NCI-H524 treated with DMSO at 0.1 percent for 48 hours (cell line): ENCODE results near the gene CYBA.
"Not testable (repeated sequence)": the region's sequence is repeated elsewhere in the genome, so short reads cannot be mapped to it uniquely, and the experiment has no call there.

Experiments used
- DNase-seq: peaks from one replicate; lab custom pipeline; 2025; lab: John Stamatoyannopoulos, UW

CYBA gene

DNA sequence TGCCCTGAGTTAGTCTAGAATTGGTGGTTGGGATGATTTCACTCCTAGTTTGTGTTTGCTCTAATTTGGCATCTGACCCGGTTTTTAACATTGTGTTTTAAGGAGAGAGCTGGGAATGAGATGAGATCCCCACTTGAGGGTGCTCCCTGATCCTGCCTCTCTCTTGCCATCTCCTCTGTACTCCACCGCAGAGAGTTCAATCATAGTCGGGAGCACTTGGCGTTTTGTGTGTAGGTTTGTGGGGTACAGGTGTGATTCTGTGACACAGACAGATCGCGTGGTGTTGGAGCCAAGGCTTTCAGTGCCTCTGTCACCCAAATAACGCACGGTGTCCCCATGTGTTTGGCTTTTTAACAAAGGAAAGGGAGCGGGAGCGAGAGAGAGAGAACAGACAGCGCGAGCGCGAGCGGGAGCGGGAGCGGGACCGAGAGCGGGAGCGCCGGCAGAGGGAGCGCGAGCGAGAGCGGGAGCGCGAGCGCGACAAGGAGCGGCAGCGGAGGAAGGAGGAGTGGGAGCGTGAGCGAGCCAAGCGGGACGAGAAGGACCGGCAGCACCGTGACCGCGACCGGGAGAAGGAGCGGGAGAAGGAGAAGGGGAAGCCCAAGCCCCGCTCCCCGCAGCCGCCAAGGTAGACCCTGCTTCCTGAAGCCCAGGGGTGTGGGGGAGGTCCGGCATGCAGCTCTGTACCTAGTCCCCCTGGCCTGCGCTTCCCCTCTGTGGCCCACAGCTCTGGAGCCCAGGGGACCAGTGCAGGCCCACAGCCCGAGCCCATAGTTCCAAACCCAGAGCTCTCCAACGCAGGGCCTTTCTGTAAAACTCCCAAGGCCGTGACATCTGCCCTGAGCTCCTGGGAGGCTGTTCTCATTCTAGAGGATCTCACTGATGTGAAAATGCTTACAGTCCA lies 39.7 kb downstream of the CYBA start:
- no peak for DNase-seq

DNA sequence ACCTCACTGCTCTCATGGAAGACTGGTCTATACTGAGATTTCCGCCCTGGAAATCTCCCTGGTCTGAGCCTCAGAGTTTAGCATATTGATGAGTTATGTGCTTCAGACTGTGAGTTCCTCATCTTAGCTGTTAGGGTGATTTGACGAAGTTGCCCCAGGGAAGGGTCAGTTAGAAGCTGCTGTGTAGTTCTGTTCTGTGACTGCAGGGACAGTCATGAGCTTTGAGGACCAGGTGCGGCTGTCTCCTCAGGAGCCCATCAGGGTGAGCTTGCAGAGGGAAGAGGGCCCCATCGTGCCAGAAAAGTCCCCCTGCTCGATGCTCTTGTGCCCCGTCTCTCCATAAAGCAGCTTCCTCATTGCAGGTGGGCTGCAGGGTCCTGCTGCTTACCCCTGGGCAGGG lies 40.8 kb downstream of the CYBA start:
- DNase-seq: no peak

DNA sequence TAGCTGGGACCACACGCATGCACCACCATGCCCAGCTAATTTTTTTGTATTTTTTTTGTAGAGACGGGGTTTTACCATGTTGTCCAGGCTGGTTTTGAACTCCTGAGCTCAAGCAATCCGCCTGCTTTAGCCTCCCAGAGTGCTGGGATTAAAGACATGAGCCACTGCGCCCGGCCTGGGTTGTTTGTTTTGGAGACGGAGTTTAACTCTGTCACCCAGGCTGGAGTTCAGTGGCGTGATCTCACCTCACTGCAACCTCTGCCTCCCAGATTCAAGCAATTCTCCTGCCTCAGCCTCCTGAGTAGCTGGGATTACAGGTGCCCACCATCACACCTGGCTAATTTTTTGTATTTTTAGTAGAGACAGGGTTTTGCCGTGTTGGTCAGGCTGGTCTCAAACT lies 41.4 kb downstream of the CYBA start:
- not testable (repeated sequence) for DNase-seq

DNA sequence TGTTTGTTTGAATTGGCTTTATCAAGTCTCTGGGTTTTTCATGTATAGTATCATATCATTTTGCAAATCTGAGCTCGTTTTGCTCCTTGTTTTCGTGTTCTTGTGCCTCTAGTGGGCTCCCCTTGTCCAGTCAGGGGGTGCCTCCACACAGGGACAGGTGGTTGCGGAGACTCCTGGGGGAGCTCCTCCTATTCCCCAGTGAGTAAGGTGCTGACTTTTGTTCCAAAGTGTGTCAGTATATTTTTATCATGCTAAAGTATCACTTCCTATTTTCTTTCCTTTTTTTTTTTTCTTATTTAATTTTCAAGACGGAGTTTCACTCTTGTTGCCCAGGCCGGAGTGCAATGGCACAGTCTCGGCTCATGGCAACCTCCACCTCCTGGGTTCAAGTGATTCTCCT lies 42.8 kb downstream of the CYBA start:
- DNase-seq: no peak

DNA sequence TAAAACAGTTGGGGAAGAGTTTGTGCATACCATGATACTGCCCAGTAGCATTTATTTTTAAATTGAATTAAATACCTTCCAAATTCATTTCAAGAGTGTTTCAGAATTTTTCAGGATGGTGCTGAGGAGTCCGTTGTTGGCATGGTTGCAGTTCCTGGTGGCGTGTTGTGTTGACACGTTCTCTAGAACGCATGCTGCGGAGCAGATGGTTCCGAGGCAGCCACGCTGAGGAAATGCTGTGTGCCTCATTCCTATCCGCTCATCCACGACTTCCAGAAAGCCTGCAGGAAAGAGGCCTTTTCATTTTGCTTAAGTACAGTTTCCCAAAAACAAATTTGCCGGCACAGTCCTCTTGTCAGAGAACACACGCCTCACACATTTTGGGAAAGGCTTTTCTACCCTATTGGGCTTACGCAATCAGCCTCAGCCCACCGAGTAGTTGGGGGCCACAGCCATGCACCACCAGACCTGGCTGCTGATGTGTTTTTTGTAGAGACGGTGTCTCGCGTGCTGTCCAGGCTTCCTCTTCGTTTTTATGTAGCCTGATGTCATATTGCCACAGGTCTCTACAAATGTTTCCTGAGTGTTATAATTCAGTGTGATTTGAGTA lies 44.6 kb downstream of the CYBA start:
- DNase-seq: no peak

DNA sequence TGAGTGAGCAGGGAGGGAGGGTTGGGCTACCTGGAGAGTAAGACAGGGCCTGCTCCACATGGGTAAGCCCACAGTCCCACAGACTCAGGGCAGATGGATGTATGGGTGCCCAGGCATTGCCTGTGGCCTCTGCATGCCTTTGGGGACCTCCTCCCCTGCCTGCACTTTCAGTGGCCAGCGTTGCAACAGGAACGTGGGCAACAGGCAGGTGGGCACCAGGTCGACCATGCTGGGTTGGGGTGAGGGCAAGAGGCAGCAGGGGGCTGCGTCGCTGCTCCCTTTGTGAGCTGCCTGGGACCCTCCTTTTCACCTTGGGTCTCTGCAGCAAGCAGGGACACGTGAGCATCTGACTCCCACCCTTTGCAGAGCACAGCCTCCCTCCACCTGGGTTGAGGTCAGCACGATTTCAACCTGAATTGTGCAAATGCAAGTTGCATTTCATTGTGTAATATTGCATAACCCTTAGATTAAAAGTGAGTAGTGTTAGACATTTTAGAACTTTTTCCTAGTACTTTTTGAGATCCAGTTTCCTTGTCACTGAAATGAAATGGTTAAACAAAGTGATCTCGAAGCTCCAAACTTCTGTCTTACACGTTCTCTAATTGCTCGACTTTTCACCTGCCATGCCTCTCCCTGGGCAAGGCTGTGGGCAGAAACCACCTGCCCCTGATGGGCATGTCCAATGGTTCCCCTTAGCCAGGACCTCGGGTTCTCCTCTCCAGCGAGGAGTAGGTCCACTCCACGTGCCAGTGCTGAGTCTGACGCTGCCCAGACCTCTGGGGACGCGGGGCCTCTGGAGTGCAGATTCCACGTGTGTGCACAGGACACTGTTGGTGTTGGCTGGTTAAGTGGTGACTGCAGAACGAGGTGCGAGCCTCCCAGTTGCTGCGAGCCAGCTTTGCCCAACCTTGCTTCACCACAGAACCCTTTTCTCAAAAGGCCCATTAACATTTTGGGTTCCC lies 45.4 kb downstream of the CYBA start:
- no peak for DNase-seq

DNA sequence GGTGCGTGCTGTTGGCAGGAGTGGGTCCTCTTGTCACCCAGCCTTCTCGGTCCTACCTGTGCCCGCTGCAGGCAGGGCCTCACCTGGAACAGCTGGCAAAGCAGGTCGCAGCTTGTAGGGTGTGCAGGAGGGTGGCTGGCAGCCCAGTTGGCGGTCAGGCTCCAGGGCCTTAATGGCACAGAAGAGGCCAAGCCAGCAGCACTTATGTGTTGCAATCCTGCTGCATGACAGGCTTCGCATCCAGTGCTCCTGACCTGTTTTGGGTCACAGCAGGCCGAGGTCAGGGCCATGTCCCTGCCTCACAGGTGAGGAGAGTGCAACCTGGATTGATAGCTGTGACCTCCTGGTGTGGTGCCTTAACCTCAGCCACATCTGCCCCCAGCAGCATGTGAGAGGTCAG lies 48.8 kb downstream of the CYBA start:
- no peak for DNase-seq

DNA sequence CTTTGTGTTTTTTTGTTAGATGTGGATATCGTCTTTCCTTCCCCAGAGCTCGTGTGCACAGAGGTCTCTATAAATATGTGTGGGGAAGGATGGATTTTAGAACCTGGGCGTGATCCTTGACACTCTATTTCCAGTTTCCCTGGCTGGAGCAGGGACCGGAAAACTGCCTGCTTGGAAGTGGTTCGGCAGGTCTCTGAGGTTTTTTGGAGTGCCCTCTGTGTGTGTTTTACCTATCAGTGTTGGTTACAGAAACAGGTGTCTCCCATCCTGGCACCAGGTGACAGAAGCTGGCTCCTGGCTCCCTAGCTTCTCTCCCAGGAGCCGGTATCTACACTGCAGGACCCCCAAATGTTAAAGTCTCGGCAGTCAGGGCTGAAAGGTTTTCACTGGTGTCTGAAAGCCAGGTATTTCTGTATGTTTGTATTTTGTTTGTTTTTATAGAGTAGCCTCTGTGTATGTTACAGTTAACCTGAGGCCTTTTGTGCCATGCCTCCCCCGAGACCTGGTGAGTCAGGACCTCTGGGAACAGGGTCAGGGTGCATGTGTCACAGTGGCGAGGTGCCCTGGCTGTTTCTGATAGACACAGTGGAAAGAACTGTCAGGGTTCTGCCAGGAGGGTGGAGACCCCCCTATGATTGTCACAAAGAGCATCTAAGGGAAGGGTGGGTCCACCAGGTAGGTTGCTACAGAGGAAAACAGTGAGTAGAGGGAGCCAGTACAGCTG lies 49.4 kb downstream of the CYBA start:
- no peak for DNase-seq

DNA sequence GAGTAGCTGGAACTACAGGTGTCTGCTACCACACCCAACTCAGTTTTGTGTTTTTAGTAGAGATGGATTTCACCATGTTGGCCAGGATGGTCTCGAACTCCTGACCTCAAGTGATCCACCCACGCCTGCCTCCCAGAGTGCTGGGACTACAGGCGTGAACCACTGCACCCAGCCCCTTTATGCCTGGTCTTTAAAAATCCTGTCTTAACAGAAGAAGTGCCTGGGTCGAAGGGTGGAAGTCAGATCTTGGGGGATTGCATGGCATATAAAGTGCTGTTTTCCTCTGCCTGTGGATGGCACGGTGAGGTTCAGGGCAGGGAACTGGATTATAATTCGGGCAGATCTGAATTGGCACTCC lies 50.3 kb downstream of the CYBA start:
- DNase-seq: no peak

DNA sequence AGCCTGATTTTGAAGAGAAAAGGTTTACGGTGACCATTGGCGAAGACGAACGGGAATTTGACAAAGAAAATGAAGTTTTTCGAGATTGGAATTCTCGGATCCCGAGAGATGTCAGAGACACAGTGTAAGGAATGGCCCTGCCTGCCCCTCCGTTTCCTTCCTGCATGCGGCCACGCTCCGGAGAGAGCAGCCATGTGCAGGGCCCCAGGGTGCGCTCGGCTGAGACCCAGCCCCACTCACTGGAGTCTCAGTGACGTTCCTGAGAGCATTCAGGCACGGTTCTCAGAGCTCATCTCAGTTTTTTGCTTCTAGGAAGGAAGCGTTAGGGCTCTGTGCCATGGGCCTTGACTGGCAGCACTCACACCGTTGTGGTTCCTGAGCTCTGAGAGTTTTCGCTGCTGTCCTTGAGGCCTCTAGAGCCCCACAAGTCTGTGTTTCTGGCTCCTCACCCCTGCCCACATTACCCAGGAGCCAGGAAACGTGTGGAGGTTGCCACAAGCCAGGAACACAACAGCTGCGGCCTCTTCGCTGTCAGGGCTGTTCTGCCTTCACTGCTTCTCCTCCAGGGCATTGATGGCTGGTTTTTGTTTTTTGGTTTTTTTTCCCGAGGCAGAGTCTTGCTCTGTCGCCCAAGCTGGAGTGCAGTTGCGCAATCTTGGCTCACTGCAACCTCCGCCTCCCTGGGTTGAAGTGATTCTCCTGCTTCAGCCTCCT lies 50.9 kb downstream of the CYBA start:
- DNase-seq: no peak

DNA sequence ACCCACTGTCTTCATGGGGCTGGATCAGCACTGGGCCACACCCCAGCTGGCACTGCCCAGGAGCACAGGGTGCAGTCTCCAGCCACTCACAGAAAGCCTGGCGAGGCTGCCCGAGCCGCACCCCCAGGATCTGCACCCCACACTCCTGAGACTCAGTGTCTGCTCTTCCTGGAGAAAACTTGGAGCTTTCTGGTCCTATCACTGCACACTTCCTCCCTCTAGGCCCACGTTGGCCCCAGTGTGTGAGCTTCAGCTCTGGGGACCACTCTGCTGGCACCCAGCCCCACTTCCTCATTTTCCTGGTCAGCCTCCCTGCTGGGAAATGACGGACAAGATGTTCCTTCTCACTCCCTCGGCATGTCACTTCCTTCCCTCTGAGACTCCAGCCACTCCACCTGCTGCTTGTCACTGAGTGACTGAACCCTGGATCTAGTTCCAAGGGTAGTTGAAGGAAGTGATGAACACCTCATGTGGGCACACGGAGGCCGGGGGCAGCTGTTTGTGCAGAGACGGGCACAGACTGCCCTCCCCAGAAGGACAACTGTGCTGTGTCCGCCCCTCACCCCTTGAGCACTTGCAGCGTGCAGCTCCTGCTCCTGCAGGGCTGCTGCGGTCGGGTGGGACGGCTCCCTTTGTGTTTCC lies 51.6 kb downstream of the CYBA start:
- no peak for DNase-seq

DNA sequence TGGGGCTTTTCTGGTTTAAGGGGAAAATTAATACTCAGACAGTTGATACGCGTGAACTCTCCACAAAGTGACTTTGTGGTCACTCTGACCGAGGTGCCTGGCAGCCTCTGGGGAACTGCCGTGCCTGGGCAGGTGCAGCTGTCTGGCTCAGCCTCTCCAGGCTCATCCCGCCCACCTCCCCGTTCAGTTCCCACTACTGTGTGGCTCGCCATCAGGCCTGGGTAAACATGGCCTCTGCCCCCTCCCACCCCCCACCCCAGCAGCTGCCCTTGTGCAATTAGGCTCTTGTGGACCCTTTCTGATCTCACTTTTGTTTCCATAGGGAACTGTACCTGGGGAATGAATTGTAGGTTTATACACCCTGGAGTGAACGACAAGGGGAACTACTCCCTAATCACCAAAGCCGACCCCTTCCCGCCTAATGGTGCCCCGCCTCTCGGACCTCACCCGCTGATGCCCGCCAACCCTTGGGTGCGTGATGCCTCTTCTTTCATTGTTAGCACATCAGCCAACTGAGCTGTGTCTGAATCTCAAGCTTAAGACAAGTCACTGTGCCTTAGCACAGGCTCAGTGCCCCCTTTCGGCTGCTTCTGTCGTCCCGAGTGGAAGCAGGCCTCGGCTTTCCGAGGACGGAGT lies 52.9 kb downstream of the CYBA start:
- DNase-seq: no peak

DNA sequence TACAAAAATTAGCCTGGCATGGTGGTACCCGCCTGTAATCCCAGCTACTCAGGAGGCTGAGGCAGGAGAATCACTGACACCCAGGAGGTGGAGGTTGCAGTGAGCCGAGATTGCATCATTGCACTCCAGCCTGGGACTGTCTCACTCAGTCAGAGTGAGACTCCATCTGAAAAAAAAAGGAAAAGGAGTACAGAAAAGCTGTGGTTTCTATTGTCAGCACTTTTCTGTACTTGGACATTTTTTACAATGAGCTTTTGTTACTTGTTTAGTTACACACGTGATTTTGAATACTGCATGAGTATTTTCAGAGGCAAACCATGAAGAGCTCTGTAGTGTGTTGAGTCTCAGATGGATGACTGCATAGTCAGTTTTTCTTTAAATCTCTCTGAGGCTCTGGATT lies 54.4 kb downstream of the CYBA start:
- DNase-seq: no peak

DNA sequence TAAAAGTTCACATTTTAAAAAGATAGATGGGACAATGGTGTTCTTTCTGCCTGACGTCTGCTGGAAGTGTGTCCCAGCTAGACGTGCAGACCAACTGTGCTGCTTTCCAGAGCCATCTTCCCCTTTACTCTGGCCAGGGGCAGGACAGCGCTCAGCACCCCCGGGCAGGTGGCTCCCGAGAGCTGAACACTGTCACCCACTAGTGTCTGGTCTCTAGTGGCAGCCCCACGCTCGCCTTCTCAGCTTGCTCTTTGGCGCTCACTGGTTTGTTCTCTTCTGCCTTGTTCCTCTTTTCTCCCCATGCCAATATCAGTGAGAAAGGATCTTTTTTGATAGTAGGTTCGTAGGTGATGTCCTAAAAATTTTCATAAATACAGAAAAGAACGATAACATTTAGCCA lies 54.9 kb downstream of the CYBA start:
- DNase-seq: no peak

DNA sequence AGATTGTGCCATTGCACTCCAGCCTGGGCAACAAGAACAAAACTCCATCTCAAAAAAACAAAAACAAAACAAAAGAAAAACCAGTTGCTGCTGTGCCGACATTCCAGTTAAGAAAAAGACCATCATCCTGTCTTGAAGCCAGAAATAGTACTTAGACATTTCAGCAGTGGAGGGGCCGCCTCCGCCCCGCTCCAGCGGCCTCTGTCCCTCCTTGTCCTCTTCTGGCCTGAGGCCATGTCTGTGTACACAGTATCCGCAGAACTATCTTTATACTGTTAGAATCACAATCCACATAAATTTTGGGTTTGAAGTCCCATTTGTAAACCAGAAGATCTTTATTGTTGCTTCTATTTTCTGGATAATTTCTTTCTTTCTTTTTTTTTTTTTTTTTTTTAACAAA lies 55.8 kb downstream of the CYBA start:
- DNase-seq: no peak

DNA sequence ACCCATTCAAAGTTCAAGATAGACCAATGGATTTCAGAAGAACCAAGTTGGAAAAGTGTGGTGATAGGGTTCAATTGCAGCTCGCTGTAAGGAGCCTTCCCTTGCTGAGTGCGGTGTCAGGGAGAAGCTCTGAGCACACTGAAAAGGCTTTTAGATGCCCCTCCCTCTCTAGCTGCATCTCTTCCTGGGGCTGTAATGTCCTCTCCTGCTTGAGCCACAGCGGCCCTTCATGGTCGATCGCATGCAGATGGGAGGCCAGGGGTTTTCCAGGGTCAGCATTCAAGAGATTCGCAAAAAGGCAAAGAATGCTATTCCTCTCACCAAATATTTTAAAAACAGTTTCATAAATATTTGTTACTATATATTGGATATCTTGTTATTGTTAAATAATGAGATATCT lies 56.9 kb downstream of the CYBA start:
- no peak for DNase-seq

DNA sequence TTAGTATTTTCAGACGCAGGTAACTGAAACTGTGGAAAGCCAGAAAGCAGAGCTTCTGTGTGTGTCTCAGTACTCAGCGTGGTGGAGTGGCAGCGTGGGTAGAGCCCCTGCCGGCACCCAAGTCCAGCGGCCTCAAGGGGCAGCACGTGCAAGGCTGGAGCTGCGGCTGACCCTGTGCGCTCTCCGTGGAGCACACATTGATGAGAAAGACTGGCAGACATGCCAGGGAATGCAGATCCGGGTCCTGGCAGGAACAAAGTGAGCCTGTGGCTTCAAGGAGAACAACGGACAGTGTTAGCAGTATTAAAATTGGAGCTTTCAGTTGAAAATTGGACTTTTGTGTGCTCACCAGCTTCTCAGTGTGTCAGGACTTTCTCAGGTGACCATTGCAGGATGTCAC lies 57.4 kb downstream of the CYBA start:
- no peak for DNase-seq
